Umbilical cord (tissue), 2 donors: ENCODE measurements around the gene GALNT5. TPM values are rescaled to one million over a fixed set of nuclear protein-coding genes. Genes with fewer than 3 reads are reported as not detected.
"Not testable (repeated sequence)": the region's sequence is repeated elsewhere in the genome, so short reads cannot be mapped to it uniquely, and the experiment has no call there.

Source experiments
- DNase-seq: peaks from one replicate; pipeline ENCODE4 v3.0.0-alpha.2; 2015; ENCODE audit warnings: low spot score
- total RNA-seq: library from RNA; depleted of rRNA; stranded (reverse); fragments of >200 nt; gene quantifications from one replicate; pipeline ENCODE4 v1.2.3, GENCODE V29; 2014; ENCODE audit warnings: low replicate concordance; ENCODE audit not compliant: insufficient read depth

The GALNT5 gene
- total RNA-seq, 1 donor from 2014 or later = 77.8 TPM

DNA sequence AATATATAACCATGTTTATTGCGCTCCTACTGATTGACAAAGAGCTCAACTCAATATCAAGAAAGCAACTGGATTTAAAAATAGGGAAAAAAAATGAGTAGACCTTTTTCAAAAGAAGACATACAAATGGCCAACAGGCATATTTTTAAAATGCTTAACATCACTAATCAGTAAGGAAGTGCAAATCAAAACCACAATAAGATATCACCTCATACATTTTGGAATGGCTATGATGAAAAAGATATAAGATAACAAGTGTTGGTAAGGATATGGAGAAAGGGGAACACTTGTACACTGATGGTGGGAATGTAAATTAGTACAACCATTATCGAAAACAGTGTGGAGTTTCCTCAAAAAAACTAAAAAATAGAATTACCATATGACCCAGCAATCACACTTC, 5.6 kb upstream of the GALNT5 start:
- no peak for DNase-seq

DNA sequence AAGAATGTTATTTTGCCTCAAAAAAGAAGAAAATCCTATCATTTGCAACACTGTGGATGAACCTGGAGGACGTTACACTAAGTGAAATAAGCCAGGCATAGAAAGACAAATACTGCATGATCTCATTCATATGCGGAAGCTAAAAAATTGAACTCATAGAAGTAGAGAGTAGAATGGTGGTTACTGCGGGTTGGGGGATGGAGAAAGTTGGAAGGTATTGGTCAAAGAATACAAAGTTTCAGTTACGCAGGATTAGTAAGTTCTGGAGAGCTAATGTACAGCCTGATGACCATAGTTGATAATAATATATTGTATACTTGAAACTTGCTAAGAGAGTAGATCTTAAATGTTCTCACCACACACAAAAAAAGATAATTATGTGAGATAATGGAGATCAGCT, 5.0 kb upstream of the GALNT5 start:
- DNase-seq = no peak

DNA sequence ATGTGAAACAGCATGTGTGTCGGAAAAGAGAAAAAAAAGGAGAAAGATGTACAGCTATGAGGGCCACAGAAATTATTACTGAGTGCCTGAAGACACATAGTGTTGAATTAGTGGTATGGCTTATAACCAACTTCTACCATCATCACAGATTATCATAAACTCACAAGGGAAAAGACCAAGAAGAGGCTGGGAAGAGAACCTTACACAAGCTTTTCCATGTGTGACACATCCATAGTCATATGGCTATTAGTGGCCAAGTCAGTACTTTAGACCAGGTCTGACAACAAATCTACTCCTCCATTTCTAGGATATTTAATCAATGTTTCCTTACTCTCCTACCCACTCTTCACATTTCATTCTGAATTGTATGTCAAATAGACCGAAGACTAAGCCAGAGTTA, 3.5 kb upstream of the GALNT5 start:
- DNase-seq = no peak

GRCh38 chr2:157255746-157256145, 1.8 kb upstream of the GALNT5 start:
- no peak for DNase-seq

DNA sequence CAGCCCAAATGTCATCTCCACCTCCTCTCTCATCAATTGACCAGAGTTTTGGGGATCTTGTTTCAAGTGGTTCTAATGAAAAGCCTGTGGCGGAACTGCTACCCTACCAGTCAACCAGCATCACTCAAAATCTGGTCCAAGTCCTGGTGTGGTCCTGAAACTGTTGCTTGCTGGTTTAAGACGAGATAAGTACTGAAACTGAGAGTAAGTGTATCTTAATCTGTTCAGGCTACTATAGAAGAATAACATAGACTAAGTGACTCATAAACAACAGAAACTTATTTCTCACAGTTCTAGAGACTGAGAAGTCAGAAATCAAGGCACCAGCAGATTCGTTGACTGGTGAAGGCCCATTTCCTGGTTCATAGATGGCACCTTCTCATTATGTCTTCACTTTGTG, 879 bp upstream of the GALNT5 start:
- DNase-seq = no peak

DNA sequence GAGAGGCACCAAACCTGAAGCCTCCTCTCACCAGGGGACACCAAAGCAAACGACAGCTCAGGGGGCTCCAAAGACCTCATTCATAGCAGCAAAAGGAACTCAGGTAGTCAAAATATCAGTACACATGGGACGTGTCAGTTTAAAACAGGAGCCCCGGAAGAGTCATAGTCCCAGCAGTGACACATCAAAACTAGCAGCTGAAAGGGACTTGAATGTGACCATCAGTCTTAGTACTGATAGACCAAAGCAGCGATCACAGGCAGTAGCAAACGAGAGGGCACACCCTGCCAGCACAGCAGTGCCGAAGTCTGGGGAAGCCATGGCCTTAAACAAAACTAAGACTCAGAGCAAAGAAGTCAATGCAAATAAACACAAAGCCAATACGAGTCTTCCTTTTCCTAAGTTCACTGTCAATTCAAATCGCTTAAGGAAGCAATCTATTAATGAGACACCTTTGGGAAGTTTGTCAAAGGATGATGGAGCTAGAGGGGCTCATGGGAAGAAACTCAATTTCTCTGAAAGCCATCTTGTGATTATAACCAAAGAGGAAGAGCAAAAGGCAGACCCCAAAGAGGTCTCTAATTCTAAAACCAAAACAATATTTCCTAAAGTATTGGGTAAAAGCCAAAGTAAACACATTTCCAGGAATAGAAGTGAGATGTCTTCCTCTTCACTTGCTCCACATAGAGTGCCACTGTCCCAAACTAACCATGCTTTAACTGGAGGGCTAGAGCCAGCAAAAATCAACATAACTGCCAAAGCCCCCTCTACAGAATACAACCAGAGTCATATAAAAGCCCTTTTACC, 1.2 kb downstream of the GALNT5 start:
- DNase-seq = peak; percentile 11

DNA sequence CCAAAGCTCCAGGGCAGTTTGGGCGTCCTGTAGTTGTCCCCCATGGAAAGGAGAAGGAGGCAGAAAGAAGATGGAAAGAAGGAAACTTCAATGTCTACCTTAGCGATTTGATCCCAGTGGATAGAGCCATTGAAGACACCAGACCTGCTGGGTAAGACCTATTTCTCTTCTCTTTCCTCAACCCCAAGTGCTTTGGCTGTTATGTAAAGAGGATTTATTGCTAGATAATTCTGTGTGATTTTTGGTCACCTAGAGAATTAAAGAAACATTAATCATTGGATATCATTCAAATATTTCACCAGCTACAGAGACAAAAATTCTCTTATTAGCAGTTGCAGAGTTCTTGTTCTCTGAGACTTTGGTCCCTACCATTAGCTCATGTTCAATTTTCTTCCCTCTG, 1.9 kb downstream of the GALNT5 start:
- DNase-seq = no peak

- no peak for DNase-seq
These were observed 2.5 kb downstream of the GALNT5 start for GRCh38 chr2:157259960-157260359.

DNA sequence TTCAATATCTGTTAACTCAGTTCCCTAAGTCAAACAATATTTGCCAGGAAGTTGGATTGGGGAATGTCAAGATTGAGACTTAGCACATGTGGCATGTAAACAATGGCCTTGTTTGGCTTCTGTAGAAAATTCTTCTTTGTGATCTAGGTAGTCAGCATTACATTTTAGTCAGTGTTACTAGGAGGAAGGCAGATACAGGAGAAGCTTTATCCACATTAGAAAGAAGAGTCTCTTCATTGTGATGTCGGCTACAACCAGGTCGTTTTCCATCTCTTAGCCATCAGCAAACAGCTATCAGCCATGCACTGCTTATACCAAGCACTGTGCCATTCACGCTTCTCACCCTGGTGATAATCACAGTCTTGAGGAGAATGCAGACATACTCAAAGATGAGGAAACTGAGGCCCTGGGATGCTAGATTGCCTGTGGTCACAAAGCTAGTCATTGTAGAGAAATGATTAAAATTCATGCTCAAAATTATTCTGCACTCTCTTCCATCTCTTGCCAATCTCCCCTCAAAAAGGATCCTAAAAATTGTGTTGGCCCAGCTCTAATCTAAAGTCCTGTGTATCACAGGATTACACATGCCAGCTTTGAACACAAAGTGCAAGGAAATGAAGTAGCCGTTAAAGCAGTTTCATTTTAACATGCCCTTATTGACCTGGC, 3.2 kb downstream of the GALNT5 start:
- DNase-seq = no peak

GRCh38 chr2:157261199-157261782, 3.8 kb downstream of the GALNT5 start:
- peak; percentile 83 for DNase-seq

DNA sequence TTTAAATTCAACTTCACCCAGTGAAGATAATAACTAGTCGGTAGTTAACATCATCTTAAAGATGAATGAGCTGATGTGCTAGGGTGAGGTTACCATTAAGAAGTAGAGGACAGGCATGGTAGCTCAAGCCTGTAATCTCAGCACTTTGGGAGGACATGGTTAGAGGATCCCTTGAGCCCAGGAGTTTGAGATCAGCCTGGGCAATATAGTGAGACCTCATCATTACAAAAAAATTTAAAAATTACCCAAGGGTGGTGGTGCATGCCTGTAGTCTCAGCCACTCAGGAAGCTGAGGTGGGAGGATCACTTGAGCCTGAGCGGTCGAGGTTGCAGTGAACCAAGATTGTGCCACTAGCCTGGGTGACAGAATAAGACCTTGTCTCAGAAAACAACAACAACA, 4.7 kb downstream of the GALNT5 start:
- DNase-seq = no peak

DNA sequence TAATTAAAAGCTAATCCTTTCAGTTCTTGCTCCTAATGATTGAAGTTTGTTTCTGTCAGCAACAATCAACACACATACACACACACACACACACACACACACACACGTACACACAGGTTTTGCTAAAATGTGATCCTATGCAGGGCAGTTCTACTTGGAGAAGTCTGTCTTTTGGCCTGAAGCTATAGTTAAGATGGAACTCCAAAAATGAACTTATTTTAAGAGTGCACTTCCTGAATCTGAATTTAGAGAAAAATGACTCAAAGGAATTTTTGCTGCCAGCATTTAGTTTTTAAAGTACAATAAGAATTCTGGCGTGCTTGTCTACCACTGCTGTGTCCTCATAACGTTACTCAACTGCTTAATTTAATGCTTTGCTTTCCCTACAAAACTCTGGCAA, 6.6 kb downstream of the GALNT5 start:
- DNase-seq = peak; percentile 56

DNA sequence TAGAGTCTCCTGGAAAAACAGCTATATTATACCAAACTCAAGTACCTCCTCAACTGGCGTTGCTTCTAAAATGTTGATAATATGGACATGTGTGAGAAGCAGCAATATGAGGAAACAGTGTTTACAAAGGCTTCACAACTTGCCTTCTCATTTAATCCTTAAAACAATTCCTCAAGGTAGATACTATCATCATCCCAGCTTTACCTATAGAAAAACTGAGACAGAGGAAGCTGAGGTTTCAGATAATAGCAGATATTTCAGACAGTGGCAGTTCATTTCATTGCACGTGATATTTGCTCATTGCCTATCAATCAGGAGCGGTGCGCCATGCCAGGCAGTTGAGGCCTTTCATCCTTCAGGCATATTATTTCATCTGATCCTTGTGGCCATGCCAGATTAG, 8.3 kb downstream of the GALNT5 start:
- DNase-seq = no peak

DNA sequence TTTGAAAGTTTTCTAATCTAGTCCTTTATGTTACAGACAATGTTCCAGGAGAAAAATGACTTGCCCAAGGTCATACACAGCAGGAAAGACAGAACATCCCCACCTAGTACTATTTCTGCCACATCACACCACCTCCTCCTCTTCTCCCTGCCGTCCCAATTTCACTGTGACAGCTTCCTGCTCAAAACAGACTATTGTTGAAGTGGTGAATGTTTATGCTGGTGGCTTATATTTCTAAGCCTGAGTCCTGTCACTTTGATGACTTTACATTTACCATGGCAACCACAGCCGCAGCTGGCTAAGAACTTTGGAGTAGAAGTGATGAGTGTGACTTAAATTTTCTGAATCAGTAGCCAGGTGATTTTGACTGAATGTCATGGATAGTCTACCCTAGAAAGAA, 10.0 kb downstream of the GALNT5 start:
- DNase-seq = no peak

- no peak for DNase-seq
These were observed 11.6 kb downstream of the GALNT5 start for GRCh38 chr2:157269060-157269459.

GRCh38 chr2:157269922-157270321, 12.4 kb downstream of the GALNT5 start:
- no peak for DNase-seq

GRCh38 chr2:157271590-157272203, 14.2 kb downstream of the GALNT5 start:
- DNase-seq = no peak

GRCh38 chr2:157279311-157279710, 21.8 kb downstream of the GALNT5 start:
- DNase-seq = not testable (repeated sequence)

GRCh38 chr2:157281316-157281715, 23.8 kb downstream of the GALNT5 start:
- no peak for DNase-seq

- DNase-seq = peak; percentile 12
These were observed 26.0 kb downstream of the GALNT5 start for GRCh38 chr2:157283468-157283867.

DNA sequence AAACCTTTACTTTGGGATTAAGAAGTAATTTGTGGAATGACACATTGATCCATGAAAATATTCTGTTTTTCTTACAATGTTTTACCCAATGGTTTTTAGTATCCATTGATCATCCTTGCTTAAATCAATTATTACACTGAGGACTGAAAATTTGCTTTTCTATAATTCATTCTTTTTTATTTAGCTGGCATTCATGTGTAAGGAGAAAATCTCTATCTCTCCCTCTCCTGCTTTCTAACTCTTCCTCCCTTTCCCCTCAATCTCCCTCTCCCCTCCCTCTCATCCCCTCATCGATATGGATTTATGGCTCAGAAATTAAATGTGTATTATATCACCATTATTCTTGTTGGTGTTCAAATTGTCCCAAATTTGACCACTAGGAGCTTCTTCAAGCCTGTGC, 29.7 kb downstream of the GALNT5 start:
- no peak for DNase-seq

- no peak for DNase-seq
These were observed 33.0 kb downstream of the GALNT5 start for GRCh38 chr2:157290525-157290924.
